GM19239 (cell line): ENCODE data around the gene GAL3ST2.
"Not testable (repeated sequence)": the region's sequence is repeated elsewhere in the genome, so short reads cannot be mapped to it uniquely, and the experiment has no call there.

Experiments used
- DNase-seq: peaks from one replicate; pipeline ENCODE4 v3.0.0; 2011; ENCODE audit warnings: low spot score; ENCODE audit not compliant: insufficient read length
- FAIRE-seq: peaks from 2 replicates; lab custom pipeline; 2011; peaks lifted over from hg19 to GRCh38; lab: Jason Lieb, UNC

Gene GAL3ST2

GRCh38 chr2:241745276-241745675 lies 31.3 kb upstream of the GAL3ST2 start:
- FAIRE-seq, result no peak
- no peak for DNase-seq

- DNase-seq (no peak), FAIRE-seq (no peak)
Measured at GRCh38 chr2:241746084-241746483, 30.5 kb upstream of the GAL3ST2 start.

- no peak for FAIRE-seq
- no peak for DNase-seq
Measured at GRCh38 chr2:241748468-241749256, 28.0 kb upstream of the GAL3ST2 start.

GRCh38 chr2:241750076-241750840 lies 26.4 kb upstream of the GAL3ST2 start:
- FAIRE-seq (no peak), DNase-seq (no peak)

- FAIRE-seq (no peak), DNase-seq (no peak)
Measured at GRCh38 chr2:241751152-241751551, 25.5 kb upstream of the GAL3ST2 start.

GRCh38 chr2:241751776-241752175 lies 24.8 kb upstream of the GAL3ST2 start:
- DNase-seq, result no peak
- no peak for FAIRE-seq

GRCh38 chr2:241752253-241752652 lies 24.4 kb upstream of the GAL3ST2 start:
- DNase-seq (no peak), FAIRE-seq (no peak)

- no peak for DNase-seq
- FAIRE-seq, result no peak
Measured at GRCh38 chr2:241752689-241753276, 23.8 kb upstream of the GAL3ST2 start.

- DNase-seq (no peak), FAIRE-seq (no peak)
Measured at GRCh38 chr2:241753493-241753892, 23.1 kb upstream of the GAL3ST2 start.

GRCh38 chr2:241754042-241754441 lies 22.6 kb upstream of the GAL3ST2 start:
- DNase-seq (no peak), FAIRE-seq (no peak)

GRCh38 chr2:241755166-241755565 lies 21.5 kb upstream of the GAL3ST2 start:
- no peak for DNase-seq
- no peak for FAIRE-seq

- no peak for FAIRE-seq
- no peak for DNase-seq
Measured at GRCh38 chr2:241755777-241756176, 20.8 kb upstream of the GAL3ST2 start.

GRCh38 chr2:241759067-241759807 lies 17.4 kb upstream of the GAL3ST2 start:
- FAIRE-seq, result no peak
- DNase-seq, result no peak

- not testable (repeated sequence) for DNase-seq, FAIRE-seq
Measured at GRCh38 chr2:241759893-241760292, 16.7 kb upstream of the GAL3ST2 start.

- DNase-seq (no peak), FAIRE-seq (no peak)
Measured at GRCh38 chr2:241760301-241760771, 16.3 kb upstream of the GAL3ST2 start.

- no peak for FAIRE-seq
Measured at GRCh38 chr2:241762321-241762932, 14.2 kb upstream of the GAL3ST2 start.

GRCh38 chr2:241762933-241763369 lies 13.7 kb upstream of the GAL3ST2 start:
- DNase-seq, result no peak
- no peak for FAIRE-seq

More at GRCh38 chr2:241762321-241762932, 14.2 kb upstream of the GAL3ST2 start:
- no peak for DNase-seq

GRCh38 chr2:241763551-241764274 lies 12.9 kb upstream of the GAL3ST2 start:
- FAIRE-seq (no peak), DNase-seq (no peak)
